Naive B cell (primary cell): ENCODE measurements around the gene CUX1. TPM values are rescaled to one million over a fixed set of nuclear protein-coding genes. Genes with fewer than 3 reads are reported as not detected.
"Not testable (repeated sequence)": the region's sequence is repeated elsewhere in the genome, so short reads cannot be mapped to it uniquely, and the experiment has no call there.

Source experiments
- ATAC-seq, 2 donors: fragments of 150-1000 bp; cut with Tn5 transposase; 2 replicates each; pipeline ENCODE4 v1.10.0; 2021; ENCODE audit warnings: low read depth in 2 of 2, mild to moderate bottlenecking in 2 of 2, moderate library complexity in 2 of 2
- DNase-seq: peaks from one replicate; pipeline ENCODE4 v3.0.0; 2022
- H3K27ac Mint-ChIP-seq, 6 donors: one replicate each; pipeline ENCODE4 v1.8.0; 2020 to 2022; ENCODE audit warnings: mild to moderate bottlenecking in 6 of 6, mixed read lengths in 6 of 6, moderate library complexity in 5 of 6, inconsistent platforms in 2 of 6
- H3K27me3 Mint-ChIP-seq, 3 donors: one replicate each; pipeline ENCODE4 v1.8.0; 2021 to 2022; ENCODE audit warnings: mixed read lengths in 3 of 3, mild to moderate bottlenecking in 1 of 3
- H3K36me3 Mint-ChIP-seq, 2 donors: one replicate each; pipeline ENCODE4 v1.8.0; 2020 to 2022; ENCODE audit warnings: mixed read lengths in 2 of 2, inconsistent platforms in 1 of 2, mild to moderate bottlenecking in 1 of 2
- H3K4me1 Mint-ChIP-seq, 3 donors: one replicate each; pipeline ENCODE4 v1.8.0; 2020 to 2022; ENCODE audit warnings: mixed read lengths in 3 of 3, inconsistent platforms in 1 of 3, mild to moderate bottlenecking in 1 of 3, moderate library complexity in 1 of 3
- H3K4me3 Mint-ChIP-seq, 8 donors: one replicate each; pipeline ENCODE4 v1.8.0; 2020 to 2022; ENCODE audit warnings: mild to moderate bottlenecking in 8 of 8, mixed read lengths in 8 of 8, moderate library complexity in 8 of 8, inconsistent platforms in 2 of 8
- H3K9me3 Mint-ChIP-seq, 7 donors: one replicate each; pipeline ENCODE4 v1.8.0; 2020 to 2022; ENCODE audit warnings: mixed read lengths in 7 of 7, mild to moderate bottlenecking in 5 of 7, inconsistent platforms in 2 of 7, moderate library complexity in 1 of 7
- polyA plus RNA-seq, 6 donors: library from polyadenylated mRNA; unstranded; fragments of 300-500 nt; fragmentation: Illumina TruSeq; gene quantifications; one replicate each; pipeline ENCODE4 v1.2.3, GENCODE V29; 2021; ENCODE audit warnings: low read depth in 6 of 6

CUX1 gene
- polyA plus RNA-seq, 6 donors from 2014 or later: 0.66 to 31.5 (median 14.5) TPM

DNA sequence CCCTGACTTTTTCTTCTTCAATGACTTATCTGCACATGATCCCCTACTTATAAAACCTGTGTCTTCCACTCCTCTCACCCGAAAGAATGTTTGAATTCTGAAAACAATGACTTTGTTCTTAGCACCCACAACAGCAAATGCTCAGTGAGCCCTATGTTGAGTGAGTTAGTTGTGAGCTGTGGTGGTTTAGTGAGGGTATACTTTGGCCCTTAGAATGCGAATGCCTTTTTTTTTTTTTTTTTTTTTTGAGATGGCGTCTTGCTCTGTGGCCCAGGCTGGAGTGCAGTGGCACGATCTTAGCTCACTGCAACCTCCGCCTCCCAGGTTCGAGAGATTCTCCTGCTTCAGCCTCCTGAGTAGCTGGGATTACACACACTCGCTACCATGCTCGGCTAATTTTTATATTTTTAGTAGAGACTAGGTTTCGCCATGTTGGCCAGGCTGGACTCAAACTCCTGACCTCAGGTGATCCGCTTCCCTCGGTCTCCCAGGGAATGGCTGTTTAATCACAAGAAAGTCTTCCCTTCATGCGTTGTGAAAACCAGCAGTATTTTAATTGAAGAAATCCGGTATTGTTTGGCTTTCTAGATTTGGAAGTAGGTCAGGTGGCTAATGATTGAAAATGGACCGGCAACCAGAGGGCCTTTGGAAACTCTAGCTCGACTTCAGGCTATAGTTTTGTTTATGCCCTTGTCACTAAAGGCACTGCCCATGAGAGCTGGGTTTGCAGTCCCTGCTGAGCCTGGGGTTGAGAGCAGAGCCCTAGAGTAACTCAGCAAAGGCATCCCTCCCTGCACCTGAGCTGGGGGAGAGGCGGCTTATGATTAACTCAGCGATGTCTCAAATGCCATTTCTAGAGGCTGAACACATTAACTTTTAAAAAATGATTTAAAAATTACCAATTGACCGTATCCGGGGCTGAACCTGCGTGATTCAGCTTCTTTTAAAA, 41.3 kb downstream of the CUX1 start:
- Mint-ChIP-seq H3K4me3 (peak overlapping the region in 6 of 8 donors; percentile 15 to 99 (median 95)), H3K9me3 (no peaks in the 10 kb centered on the region), H3K4me1 (peaks cover 57 to 71% (median 70%) of the 10 kb centered on the region in 3 donors), H3K36me3 (no peaks in the 10 kb centered on the region), H3K27ac (peak overlapping the region; percentile 82 to 100 (median 99)), H3K27me3 (no peaks in the 10 kb centered on the region)
- DNase-seq (no peak), ATAC-seq (no peak)

DNA sequence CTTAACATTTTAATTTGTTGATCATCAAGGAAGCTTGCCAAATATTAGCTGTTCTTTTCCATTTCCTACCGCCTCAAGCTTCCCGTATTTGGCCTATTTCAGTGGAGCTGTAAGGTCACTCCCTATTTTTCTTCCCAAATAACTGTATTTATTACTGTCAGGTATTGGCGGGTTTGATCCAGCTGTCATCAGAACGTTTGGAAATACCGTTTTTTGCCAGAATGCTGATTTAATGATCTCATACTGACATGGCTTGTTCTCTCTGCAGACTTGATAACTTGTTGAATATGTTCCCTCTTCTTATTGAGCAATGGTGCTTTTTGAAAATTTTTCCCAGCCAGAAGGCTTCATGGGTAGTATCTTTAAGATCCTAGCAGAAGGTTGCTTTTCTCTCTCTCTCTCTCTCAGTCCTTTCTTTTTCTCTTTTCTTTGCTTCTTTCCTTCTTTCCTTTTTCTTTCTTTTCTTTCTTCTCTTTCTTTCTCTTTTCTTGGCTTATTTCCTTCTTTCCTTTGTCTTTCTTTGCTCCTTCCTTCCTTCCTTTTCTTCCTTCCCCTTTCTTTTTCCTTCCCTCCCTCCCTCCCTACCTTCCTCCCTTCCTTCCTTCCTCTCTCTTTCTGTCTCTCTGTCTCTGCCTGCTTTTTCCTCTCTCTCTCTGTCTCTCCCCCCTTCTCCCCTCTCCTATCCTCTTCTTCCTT, 42.1 kb downstream of the CUX1 start:
- no peak for DNase-seq
- Mint-ChIP-seq H3K9me3 (no peaks in the 10 kb centered on the region), H3K36me3 (no peaks in the 10 kb centered on the region), H3K27me3 (no peaks in the 10 kb centered on the region), H3K4me1 (peaks cover 52 to 68% (median 63%) of the 10 kb centered on the region in 3 donors), H3K4me3 (peak overlapping the region in 2 of 8 donors; percentile 48 to 63), H3K27ac (peak overlapping the region in 5 of 6 donors; percentile 39 to 89 (median 69))
- ATAC-seq: no peak

DNA sequence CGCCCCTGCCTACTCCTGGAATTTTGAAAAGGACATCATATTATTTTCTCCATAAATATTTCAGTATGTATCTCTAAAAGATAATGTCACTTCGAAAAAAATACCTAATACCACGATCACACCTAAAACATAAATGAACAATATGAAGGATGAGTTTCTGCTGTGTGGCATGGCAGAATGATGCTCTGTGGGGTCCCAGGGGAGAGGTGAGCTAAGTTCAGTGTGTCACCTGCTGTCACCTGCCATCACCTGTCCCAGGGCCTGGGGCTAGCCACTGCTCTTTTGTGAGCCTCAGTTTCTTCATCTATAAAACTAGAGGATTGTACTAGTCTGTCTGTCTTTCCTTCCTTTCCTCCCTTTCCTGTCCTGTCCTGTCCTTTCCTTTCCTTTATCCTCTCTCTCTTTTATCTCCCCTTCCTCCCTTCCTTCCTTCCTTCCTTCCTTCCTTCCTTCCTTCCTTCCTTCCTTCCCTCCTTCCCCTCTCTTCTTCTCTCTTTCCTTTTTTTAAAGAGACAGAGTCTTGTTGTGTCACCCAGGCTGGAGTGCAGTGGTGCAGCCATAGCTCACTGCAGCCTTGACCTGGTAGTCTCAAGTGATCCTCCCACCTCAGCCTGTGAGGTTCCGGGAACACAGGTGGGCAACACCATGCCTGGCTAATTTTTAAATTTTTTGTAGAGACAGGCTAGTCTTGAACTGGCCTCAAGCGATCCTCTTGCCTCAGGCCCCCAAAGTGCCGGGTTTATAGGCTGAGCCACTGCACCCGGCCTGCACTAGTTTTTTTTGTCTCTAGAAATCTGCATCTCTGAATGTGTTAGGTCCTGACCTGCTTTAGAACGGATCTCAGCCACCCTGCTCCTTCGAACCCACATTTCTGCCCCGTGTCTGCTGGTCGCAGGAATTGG, 43.1 kb downstream of the CUX1 start:
- peak overlapping the region in 5 of 6 donors; percentile 64 to 88 (median 84) for H3K27ac Mint-ChIP-seq
- ATAC-seq (no peak), DNase-seq (no peak)
- peak overlapping the region in 3 of 8 donors; percentile 15 to 56 (median 55) for H3K4me3 Mint-ChIP-seq
- no peaks in the 10 kb centered on the region for H3K36me3 Mint-ChIP-seq
- no peaks in the 10 kb centered on the region for H3K27me3 Mint-ChIP-seq
- no peaks in the 10 kb centered on the region for H3K9me3 Mint-ChIP-seq
- peaks cover 51 to 65% (median 53%) of the 10 kb centered on the region in 3 donors for H3K4me1 Mint-ChIP-seq

DNA sequence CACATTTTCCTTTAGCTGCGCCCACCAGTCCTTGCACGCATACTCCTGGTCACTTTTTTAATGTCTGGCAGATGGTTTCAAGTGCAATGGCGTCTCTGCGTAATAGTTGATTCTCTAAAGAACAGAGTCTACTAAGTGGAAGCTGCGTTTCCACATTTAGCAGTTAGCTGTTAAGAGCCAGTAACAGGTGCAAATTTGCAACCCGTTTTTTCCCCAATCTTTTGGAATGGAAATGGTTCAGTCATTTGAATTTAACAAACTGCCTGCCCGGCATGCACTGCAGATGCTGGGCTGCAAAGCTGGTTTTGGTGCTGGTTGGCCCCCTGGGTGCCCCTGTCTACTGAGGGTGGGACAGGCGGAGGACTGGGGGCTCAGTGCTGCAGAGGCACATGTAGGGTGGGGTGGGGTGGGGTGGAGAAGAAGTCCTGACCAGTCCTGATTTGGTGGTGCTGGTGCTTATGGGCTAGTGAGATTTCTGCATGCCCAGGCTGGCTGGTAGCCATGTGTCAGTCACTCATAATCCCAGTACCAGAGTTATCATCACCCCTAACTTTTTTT, 43.9 kb downstream of the CUX1 start:
- peaks cover 47 to 59% (median 51%) of the 10 kb centered on the region in 3 donors for H3K4me1 Mint-ChIP-seq
- H3K4me3 Mint-ChIP-seq: peak overlapping the region in 5 of 8 donors; percentile 15 to 56 (median 51)
- ATAC-seq: no peak
- peak overlapping the region in 3 of 6 donors; percentile 52 to 84 (median 72) for H3K27ac Mint-ChIP-seq
- no peaks in the 10 kb centered on the region for H3K36me3 Mint-ChIP-seq
- no peaks in the 10 kb centered on the region for H3K27me3 Mint-ChIP-seq
- H3K9me3 Mint-ChIP-seq: no peaks in the 10 kb centered on the region
- no peak for DNase-seq

DNA sequence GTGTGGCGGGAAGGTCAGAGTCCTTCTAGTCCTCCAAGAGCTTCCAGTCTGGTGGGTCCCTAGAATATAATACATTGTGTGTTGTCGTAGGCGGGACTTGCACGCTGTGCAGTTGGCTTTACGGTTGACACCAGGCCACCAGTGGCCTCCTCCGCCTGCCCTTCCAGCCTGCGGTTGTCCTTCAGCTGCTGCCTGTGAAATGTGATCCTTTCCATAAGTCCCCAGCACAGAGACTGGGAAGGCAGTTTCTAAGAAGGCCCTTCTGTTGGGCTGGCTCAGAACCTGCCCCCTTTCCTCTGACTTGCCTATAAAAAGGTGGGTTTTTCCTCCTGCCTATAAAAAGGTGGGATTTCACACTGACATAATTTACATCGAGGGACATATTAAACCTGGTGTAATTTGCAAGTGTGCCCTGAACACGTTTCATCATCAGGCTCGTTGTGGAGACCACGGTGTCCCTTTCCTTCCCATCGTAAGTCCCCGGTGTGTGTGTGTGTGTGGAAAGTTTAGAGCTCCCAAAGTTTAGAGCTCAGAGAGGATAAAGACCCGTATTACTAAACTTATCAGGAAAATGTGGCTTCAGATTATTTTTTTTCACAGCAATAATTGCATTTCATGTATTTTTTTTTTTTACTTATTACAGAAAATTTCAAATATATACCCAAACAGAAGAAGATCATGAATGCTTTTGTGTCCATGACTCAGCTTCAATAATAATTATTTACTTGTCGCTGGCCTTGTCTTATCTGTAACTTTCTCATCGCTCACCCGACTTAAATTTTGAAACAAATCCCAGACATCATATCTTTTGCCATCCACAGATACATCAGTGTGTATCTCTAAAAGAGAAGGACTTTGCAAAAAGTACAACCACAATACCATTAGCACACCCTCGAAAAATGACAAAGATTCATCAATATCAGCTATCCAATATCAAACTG, 45.1 kb downstream of the CUX1 start:
- no peaks in the 10 kb centered on the region for H3K36me3 Mint-ChIP-seq
- H3K9me3 Mint-ChIP-seq: no peaks in the 10 kb centered on the region
- peaks cover 34 to 53% (median 44%) of the 10 kb centered on the region in 3 donors for H3K4me1 Mint-ChIP-seq
- H3K4me3 Mint-ChIP-seq: no peak overlapping the region
- H3K27me3 Mint-ChIP-seq: no peaks in the 10 kb centered on the region
- ATAC-seq: no peak
- peak overlapping the region in 1 of 6 donors; percentile 26 for H3K27ac Mint-ChIP-seq
- no peak for DNase-seq

DNA sequence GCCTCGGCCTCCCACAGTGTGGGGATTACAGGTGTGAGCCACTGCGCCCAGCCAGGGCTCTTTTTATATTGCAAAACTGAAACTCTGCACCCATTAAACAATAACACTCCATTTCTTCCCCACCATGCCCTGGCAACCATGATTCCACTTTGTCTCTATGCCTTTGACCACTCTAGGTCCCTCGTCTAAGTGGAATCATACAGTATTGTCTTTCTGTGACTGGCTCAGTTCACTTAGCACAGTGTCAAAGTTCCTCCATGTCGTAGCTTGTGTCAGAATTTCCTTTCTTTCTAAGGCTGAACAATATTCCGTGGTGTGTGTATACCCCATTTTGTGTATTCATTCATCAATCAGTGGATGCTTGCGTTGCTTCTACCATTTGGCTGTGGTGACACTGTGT, 46.2 kb downstream of the CUX1 start:
- ATAC-seq (no peak), DNase-seq (no peak)
- Mint-ChIP-seq H3K27ac (peak overlapping the region in 2 of 6 donors; percentile 52 to 75), H3K36me3 (no peaks in the 10 kb centered on the region), H3K4me3 (no peak overlapping the region), H3K27me3 (no peaks in the 10 kb centered on the region), H3K4me1 (peaks cover 24 to 50% (median 43%) of the 10 kb centered on the region in 3 donors), H3K9me3 (no peaks in the 10 kb centered on the region)

DNA sequence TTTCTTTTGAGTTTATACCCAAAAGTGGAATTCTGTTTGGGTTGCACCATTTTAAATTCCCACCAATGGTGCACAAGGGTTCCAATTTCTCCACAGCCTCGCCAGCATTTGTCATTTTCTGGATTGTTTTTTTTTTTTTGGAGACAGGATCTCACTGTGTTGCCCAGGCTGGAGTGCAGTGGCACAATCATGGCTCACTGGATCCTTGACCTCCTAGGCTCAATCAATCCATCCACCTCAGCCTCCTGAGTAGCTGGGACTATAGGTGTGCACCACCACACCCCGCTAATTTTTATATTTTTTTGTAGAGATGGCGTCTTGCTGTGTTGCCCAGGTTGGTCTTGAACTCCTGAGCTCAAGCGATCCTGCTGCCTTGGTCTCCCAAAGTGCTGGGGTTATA, 46.6 kb downstream of the CUX1 start:
- no peaks in the 10 kb centered on the region for H3K36me3 Mint-ChIP-seq

DNA sequence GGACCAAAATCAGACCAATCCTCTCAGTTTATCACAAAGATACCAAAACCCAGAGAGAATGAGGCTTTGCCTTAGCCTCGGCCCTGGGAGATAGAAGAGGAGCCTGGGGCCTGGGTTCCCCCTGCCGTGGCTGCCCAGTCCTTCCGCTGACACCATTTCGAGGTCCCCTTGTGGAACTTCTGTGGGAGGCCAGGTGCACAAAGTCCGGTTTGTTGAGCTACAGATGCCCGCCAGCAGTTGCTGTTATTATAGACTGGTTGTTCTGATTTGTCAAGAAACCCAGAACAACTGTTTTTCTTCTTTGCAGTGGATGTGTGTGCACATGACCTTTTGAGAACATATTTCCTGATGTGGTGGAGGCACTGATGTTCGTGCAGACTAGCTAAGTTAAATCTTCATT, 47.6 kb downstream of the CUX1 start:
- Mint-ChIP-seq H3K4me1 (peaks cover 18 to 57% (median 48%) of the 10 kb centered on the region in 3 donors), H3K9me3 (no peaks in the 10 kb centered on the region), H3K36me3 (no peaks in the 10 kb centered on the region), H3K27me3 (no peaks in the 10 kb centered on the region), H3K27ac (no peak overlapping the region), H3K4me3 (no peak overlapping the region)
- DNase-seq (no peak), ATAC-seq (no peak)

More for the DNA sequence above, 46.6 kb downstream of the CUX1 start:
- no peaks in the 10 kb centered on the region for H3K27me3 Mint-ChIP-seq
- H3K27ac Mint-ChIP-seq: peak overlapping the region in 1 of 6 donors; percentile 14
- DNase-seq: no peak
- no peak for ATAC-seq
- H3K9me3 Mint-ChIP-seq: no peaks in the 10 kb centered on the region
- no peak overlapping the region for H3K4me3 Mint-ChIP-seq
- H3K4me1 Mint-ChIP-seq: peaks cover 24 to 55% (median 47%) of the 10 kb centered on the region in 3 donors

DNA sequence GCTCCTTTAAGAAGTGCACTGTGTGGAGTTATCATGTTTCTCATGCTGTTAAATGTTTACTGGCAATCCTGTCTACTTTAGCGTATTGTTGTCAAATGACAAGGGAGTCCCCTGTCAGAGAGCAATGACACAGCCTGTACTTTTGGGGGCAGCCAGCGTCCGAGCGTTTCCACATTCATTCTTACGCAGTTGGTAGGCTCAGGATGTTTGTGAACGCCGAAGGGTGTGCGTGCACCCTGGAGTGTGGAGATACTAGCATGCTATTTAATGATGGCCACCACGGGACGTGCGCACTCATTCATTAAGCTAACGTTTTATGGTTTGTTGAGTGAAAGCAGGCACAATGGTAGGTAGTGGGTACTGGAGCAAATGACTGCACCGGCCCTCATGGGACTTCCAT, 48.0 kb downstream of the CUX1 start:
- Mint-ChIP-seq H3K27ac (peak overlapping the region in 1 of 6 donors; percentile 39), H3K4me3 (no peak overlapping the region), H3K9me3 (no peaks in the 10 kb centered on the region), H3K36me3 (no peaks in the 10 kb centered on the region), H3K4me1 (peaks cover 18 to 57% (median 48%) of the 10 kb centered on the region in 3 donors), H3K27me3 (no peaks in the 10 kb centered on the region)
- no peak for DNase-seq
- no peak for ATAC-seq

DNA sequence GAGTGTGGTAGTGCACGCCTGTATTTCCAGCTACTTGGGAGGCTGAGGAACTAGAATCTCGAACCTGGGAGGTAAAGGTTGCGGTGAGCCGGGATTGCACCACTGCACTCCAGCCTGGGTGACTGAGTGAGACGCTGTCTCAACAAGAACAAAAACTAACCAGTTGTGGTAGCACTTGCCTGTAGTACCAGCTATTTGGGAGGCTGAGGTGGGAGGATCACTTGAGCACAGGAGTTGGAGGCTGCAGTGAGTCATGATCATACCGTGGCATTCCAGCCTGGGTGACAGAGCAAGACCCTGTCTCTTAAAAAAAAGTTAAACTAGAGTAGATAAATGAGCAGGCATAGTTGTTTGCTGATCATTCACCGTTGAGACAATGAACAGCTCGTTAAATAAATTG, 48.9 kb downstream of the CUX1 start:
- Mint-ChIP-seq H3K27ac (no peak overlapping the region), H3K4me1 (peaks cover 17 to 56% (median 40%) of the 10 kb centered on the region in 3 donors), H3K4me3 (no peak overlapping the region), H3K27me3 (no peaks in the 10 kb centered on the region), H3K9me3 (no peaks in the 10 kb centered on the region), H3K36me3 (no peaks in the 10 kb centered on the region)
- no peak for ATAC-seq
- no peak for DNase-seq

DNA sequence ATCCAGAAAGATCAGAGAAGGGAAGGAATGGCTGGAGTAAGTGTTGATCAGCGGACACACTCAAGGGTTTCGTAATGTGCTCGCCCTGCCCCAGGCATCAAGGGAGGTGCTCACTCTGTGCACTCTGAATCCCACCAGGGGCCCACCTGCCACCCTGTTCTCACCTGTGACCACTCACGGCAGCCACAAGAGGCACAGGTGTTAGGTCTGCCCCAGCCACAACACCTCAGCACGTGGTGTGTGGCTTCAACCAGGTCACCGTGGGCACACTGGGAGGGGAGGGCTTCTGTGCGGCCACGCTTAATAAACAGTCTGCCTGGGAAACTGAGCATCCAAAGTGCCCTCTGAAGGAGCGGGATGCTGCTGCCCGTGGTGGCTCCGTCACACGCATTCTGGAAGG, 49.8 kb downstream of the CUX1 start:
- DNase-seq: no peak
- no peak for ATAC-seq
- H3K9me3 Mint-ChIP-seq: no peaks in the 10 kb centered on the region
- H3K27ac Mint-ChIP-seq: peak overlapping the region in 1 of 6 donors; percentile 15
- no peaks in the 10 kb centered on the region for H3K27me3 Mint-ChIP-seq
- peaks cover 21 to 59% (median 40%) of the 10 kb centered on the region in 3 donors for H3K4me1 Mint-ChIP-seq
- H3K36me3 Mint-ChIP-seq: no peaks in the 10 kb centered on the region
- peak overlapping the region in 1 of 8 donors; percentile 59 for H3K4me3 Mint-ChIP-seq

DNA sequence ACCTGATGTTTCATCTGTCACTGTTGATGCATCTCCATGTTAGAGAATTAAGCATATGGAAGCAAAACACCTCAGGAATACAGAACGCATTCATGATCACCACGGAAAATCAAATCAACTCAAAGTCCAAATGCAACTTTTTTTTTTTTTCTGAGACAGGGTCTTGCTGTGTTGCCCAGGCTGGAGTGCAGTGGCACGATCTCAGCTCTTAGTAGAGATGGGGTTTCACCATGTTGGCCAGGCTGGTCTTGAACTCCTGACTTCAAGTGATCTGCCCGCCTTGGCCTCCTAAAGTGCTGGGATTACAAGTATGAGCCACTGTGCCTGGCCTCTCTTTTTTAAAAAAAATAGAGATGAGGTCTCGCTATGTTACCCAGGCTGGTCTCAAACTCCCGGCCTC, 50.3 kb downstream of the CUX1 start:
- ATAC-seq, H3K27me3 Mint-ChIP-seq, H3K4me3 Mint-ChIP-seq, DNase-seq, H3K9me3 Mint-ChIP-seq, H3K36me3 Mint-ChIP-seq: not testable (repeated sequence)
- H3K4me1 Mint-ChIP-seq: peaks cover 21 to 59% (median 40%) of the 10 kb centered on the region in 3 donors
- H3K27ac Mint-ChIP-seq: peak overlapping the region in 1 of 6 donors; percentile 52
